SU-DHL-6 (cell line): ENCODE results near the gene COL26A1.

Source experiments
- EZH2phosphoT487 ChIP-seq: fragments of 200-600 bp; sonication (generic), shearing (Covaris generic); conservative IDR thresholded peaks from 2 replicates; pipeline ENCODE4 v1.6.1; 2018; ENCODE audit warnings: mild to moderate bottlenecking, antibody characterized with exemption, low read length, moderate library complexity, mixed read lengths
- TF ChIP-seq, protein P1 (sequence below): fragments of 200-600 bp; sonication (generic); IDR thresholded peaks from one replicate; pipeline ENCODE4 v1.5.1; 2017; ENCODE audit warnings: antibody characterized with exemption, mild to moderate bottlenecking, low read length, moderate library complexity; ENCODE audit not compliant: insufficient read depth, poor library complexity, severe bottlenecking

- TF ChIP-seq, protein P1, sequence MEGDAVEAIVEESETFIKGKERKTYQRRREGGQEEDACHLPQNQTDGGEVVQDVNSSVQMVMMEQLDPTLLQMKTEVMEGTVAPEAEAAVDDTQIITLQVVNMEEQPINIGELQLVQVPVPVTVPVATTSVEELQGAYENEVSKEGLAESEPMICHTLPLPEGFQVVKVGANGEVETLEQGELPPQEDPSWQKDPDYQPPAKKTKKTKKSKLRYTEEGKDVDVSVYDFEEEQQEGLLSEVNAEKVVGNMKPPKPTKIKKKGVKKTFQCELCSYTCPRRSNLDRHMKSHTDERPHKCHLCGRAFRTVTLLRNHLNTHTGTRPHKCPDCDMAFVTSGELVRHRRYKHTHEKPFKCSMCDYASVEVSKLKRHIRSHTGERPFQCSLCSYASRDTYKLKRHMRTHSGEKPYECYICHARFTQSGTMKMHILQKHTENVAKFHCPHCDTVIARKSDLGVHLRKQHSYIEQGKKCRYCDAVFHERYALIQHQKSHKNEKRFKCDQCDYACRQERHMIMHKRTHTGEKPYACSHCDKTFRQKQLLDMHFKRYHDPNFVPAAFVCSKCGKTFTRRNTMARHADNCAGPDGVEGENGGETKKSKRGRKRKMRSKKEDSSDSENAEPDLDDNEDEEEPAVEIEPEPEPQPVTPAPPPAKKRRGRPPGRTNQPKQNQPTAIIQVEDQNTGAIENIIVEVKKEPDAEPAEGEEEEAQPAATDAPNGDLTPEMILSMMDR = no peak
- TF ChIP-seq EZH2phosphoT487 = no peak
These were observed 194.7 kb downstream of the COL26A1 start for GRCh38 chr7:101557421-101557820.
